Astrocyte (in vitro differentiated cells and primary cell): Measurements from ENCODE around the gene PRKCH. TPM values are rescaled to one million over a fixed set of nuclear protein-coding genes. Genes with fewer than 3 reads are reported as not detected.

ENCODE experiments used
- DNase-seq: peaks from one replicate; pipeline ENCODE4 v3.0.0-alpha.2; 2010; ENCODE audit warnings: low read depth
- FAIRE-seq: peaks from 2 replicates; lab custom pipeline; 2011; peaks lifted over from hg19 to GRCh38; lab: Jason Lieb, UNC
- H2AFZ ChIP-seq: 2 replicates; pipeline ENCODE4 v1.6.0; 2012; ENCODE audit warnings: low read depth, low read length, inconsistent platforms
- H3K27ac ChIP-seq: 2 replicates; pipeline ENCODE4 v1.5.1; 2011; ENCODE audit warnings: low read depth, low read length, inconsistent platforms
- H3K27me3 ChIP-seq: 2 replicates; pipeline ENCODE4 v1.6.0; 2011; ENCODE audit warnings: low read length, inconsistent platforms; ENCODE audit not compliant: insufficient read depth
- H3K36me3 ChIP-seq: 2 replicates; pipeline ENCODE4 v1.5.1; 2011; ENCODE audit warnings: low read length, inconsistent platforms; ENCODE audit not compliant: insufficient read depth
- H3K4me1 ChIP-seq: 2 replicates; pipeline ENCODE4 v1.5.1; 2011; ENCODE audit warnings: low read length, inconsistent platforms; ENCODE audit not compliant: insufficient read depth
- H3K4me2 ChIP-seq: 2 replicates; pipeline ENCODE4 v1.6.0; 2012; ENCODE audit warnings: low read length, inconsistent platforms
- H3K4me3 ChIP-seq: 2 replicates; pipeline ENCODE4 v1.5.1; 2011; ENCODE audit warnings: low read depth, mild to moderate bottlenecking, low read length, inconsistent platforms; ENCODE audit not compliant: insufficient read depth
- H3K79me2 ChIP-seq: 2 replicates; pipeline ENCODE4 v1.6.0; 2012; ENCODE audit warnings: mild to moderate bottlenecking, low read length, inconsistent platforms; ENCODE audit not compliant: insufficient read depth
- H3K9ac ChIP-seq: 2 replicates; pipeline ENCODE4 v1.6.0; 2012; ENCODE audit warnings: mild to moderate bottlenecking, low read length, inconsistent platforms
- H3K9me3 ChIP-seq: 2 replicates; pipeline ENCODE4 v1.5.1; 2012; ENCODE audit warnings: low read depth, mild to moderate bottlenecking, low read length, inconsistent platforms; ENCODE audit not compliant: insufficient read depth
- H4K20me1 ChIP-seq: 2 replicates; pipeline ENCODE4 v1.6.0; 2012; ENCODE audit warnings: low read length, inconsistent platforms; ENCODE audit not compliant: insufficient read depth
- H3K27ac Mint-ChIP-seq: one replicate; pipeline ENCODE4 v1.8.0; 2021; ENCODE audit warnings: mild to moderate bottlenecking, mixed read lengths; ENCODE audit not compliant: unreplicated experiment
- H3K27me3 Mint-ChIP-seq: one replicate; pipeline ENCODE4 v1.8.0; 2021; ENCODE audit warnings: low read depth, mixed read lengths; ENCODE audit not compliant: unreplicated experiment
- H3K36me3 Mint-ChIP-seq: one replicate; pipeline ENCODE4 v1.8.0; 2021; ENCODE audit warnings: low read depth, mixed read lengths; ENCODE audit not compliant: unreplicated experiment
- H3K4me1 Mint-ChIP-seq: one replicate; pipeline ENCODE4 v1.8.0; 2021; ENCODE audit warnings: low read depth, mixed read lengths; ENCODE audit not compliant: unreplicated experiment
- H3K4me3 Mint-ChIP-seq: one replicate; pipeline ENCODE4 v1.8.0; 2021; ENCODE audit warnings: mild to moderate bottlenecking, moderate library complexity, mixed read lengths; ENCODE audit not compliant: unreplicated experiment
- H3K9me3 Mint-ChIP-seq: one replicate; pipeline ENCODE4 v1.8.0; 2021; ENCODE audit warnings: mild to moderate bottlenecking, mixed read lengths; ENCODE audit not compliant: unreplicated experiment
- EZH2 ChIP-seq: IDR thresholded peaks from 2 replicates; pipeline ENCODE4 v1.6.1; 2012; ENCODE audit warnings: mild to moderate bottlenecking, low read length, inconsistent platforms; ENCODE audit not compliant: insufficient read depth
- total RNA-seq: library from RNA; stranded (reverse); gene quantifications from 2 replicates; pipeline ENCODE4 v1.2.1, GENCODE V29; 2021
- TF ChIP-seq, protein P1 (sequence below): IDR thresholded peaks from 2 replicates; pipeline ENCODE4 v1.5.1; 2011; ENCODE audit warnings: low read depth, mild to moderate bottlenecking, inconsistent platforms, low read length, moderate library complexity; ENCODE audit not compliant: insufficient read depth

Gene PRKCH
- total RNA-seq, 1 donor from 2014 or later, result 6.0 TPM

DNA sequence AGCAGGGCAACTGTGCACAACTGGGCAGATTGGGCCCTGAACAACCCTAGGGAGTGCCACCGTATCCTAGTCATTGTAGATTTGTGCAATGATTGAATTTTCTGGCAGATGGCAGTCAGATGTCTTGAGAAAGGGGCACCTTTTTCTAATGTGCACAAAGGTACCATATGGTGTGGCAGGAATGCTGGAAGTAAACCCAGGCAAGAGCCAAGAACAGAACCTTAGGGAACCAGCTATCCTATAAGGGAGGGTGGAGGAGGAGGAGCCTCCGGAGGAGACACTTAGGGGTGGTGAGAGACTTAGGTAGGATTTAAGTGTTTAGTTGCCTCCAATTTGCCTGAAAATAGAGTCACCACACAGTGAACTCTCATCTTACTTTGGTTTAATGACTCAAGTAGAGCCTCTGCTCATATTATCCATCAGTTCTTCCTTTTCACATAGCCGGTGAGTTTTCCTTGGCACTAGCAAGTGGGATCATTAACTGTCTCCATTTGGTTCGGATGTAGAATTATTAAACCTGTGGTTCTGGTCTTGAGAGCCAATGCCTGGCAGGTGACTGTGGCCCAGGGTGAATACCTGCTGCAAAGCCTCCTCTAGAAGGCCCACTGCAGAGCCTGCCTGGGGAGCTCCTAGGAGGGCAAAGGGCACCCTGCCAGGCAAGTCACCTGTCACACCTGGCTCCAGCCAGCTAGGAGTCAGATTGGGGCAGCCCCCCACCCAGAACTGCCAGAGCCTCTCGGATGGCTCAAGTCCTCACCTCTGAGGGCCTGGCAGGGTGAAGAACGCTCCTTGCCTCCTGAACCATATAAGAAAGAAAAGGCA lies 189.6 kb downstream of the PRKCH start:
- Histone ChIP-seq H3K36me3 (no peaks in the 10 kb centered on the region), H3K9ac (no peak overlapping the region), H3K9me3 (no peaks in the 10 kb centered on the region), H3K79me2 (no peaks in the 10 kb centered on the region), H3K27me3 (no peaks in the 10 kb centered on the region), H3K27ac (no peak overlapping the region), H4K20me1 (no peaks in the 10 kb centered on the region), H2AFZ (no peak overlapping the region), H3K4me2 (no peak overlapping the region), H3K4me1 (peaks cover 18% of the 10 kb centered on the region), H3K4me3 (no peak overlapping the region)
- H3K36me3 Mint-ChIP-seq, result no peaks in the 10 kb centered on the region
- DNase-seq (no peak), FAIRE-seq (no peak)
- no peak overlapping the region for H3K4me3 Mint-ChIP-seq
- H3K27ac Mint-ChIP-seq, result no peak overlapping the region
- H3K27me3 Mint-ChIP-seq, result no peaks in the 10 kb centered on the region
- peaks cover 18% of the 10 kb centered on the region for H3K4me1 Mint-ChIP-seq
- H3K9me3 Mint-ChIP-seq, result peaks cover 5% of the 10 kb centered on the region
- TF ChIP-seq, protein P1, sequence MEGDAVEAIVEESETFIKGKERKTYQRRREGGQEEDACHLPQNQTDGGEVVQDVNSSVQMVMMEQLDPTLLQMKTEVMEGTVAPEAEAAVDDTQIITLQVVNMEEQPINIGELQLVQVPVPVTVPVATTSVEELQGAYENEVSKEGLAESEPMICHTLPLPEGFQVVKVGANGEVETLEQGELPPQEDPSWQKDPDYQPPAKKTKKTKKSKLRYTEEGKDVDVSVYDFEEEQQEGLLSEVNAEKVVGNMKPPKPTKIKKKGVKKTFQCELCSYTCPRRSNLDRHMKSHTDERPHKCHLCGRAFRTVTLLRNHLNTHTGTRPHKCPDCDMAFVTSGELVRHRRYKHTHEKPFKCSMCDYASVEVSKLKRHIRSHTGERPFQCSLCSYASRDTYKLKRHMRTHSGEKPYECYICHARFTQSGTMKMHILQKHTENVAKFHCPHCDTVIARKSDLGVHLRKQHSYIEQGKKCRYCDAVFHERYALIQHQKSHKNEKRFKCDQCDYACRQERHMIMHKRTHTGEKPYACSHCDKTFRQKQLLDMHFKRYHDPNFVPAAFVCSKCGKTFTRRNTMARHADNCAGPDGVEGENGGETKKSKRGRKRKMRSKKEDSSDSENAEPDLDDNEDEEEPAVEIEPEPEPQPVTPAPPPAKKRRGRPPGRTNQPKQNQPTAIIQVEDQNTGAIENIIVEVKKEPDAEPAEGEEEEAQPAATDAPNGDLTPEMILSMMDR, result no peak
- no peak for TF ChIP-seq EZH2

DNA sequence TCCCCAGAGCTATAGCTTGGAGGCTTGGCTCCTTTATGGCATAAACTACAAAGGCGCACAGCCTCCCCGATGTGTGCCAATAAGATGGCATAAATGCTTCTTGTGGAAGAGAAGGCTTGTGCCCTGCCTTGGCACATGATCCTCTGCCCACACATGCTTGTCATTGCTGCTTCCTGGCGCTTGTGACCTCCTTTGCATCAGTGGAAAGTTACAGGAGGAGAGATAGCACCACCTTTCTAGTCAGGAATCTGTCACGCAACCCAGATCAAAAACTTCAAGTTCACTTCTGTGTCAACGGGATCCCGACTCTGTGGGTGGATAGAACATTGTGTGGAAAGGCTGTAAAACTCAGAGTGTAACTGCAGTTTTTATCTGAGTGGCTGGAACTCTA lies 190.2 kb downstream of the PRKCH start:
- Histone ChIP-seq H3K9me3 (no peaks in the 10 kb centered on the region), H3K4me1 (peaks cover 13% of the 10 kb centered on the region), H3K27me3 (no peaks in the 10 kb centered on the region), H3K4me2 (no peak overlapping the region), H3K79me2 (no peaks in the 10 kb centered on the region), H3K36me3 (no peaks in the 10 kb centered on the region), H4K20me1 (no peaks in the 10 kb centered on the region), H3K4me3 (no peak overlapping the region), H3K9ac (no peak overlapping the region), H3K27ac (no peak overlapping the region), H2AFZ (no peak overlapping the region)
- no peaks in the 10 kb centered on the region for H3K27me3 Mint-ChIP-seq
- H3K4me3 Mint-ChIP-seq, result no peak overlapping the region
- DNase-seq, result no peak
- H3K9me3 Mint-ChIP-seq, result peaks cover 3% of the 10 kb centered on the region
- H3K36me3 Mint-ChIP-seq, result no peaks in the 10 kb centered on the region
- FAIRE-seq, result no peak
- H3K4me1 Mint-ChIP-seq, result peaks cover 15% of the 10 kb centered on the region
- H3K27ac Mint-ChIP-seq, result no peak overlapping the region
- no peak for TF ChIP-seq EZH2
- TF ChIP-seq, protein P1, result no peak
